Astrocyte of the cerebellum (primary cell): ENCODE results near the gene C1orf174.

Experiments used
- DNase-seq: peaks from one replicate; pipeline ENCODE4 v3.0.0-alpha.2; 2011; ENCODE audit warnings: low read depth
- H3K4me3 ChIP-seq: 2 replicates; pipeline ENCODE4 v1.5.1; 2011; ENCODE audit warnings: mild to moderate bottlenecking, low read depth, low read length, moderate library complexity
- in situ Hi-C: cut with HindIII; loops from 2 replicates; pipeline ENCODE4 v1.10.0; 2017; ENCODE audit warnings: low sequenced_read_pairs
- TF ChIP-seq, protein P1 (sequence below): IDR thresholded peaks from 2 replicates; pipeline ENCODE4 v1.5.1; 2012; ENCODE audit warnings: low read length, low read depth, moderate library complexity, mild to moderate bottlenecking; ENCODE audit errors: missing control alignments

The C1orf174 gene

DNA sequence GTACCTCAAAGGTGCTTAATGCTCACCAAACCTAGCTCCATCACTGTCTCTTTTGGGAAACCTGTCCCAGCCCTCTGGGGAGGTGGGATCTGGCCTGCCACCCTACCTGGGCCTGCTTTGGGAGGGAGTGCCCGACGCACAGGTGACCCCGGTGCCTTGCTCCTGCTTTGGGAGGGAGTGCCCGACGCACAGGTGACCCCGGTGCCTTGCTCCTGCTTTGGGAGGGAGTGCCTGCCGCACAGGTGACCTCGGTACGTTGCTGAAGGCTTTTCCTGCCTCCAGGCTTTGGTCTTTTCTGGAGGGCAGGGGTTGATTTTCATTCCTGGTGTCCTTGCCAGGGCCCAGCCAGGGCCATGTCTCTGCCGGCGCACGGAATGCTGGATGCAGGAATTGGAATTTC, 25.2 kb upstream of the C1orf174 start:
- TF ChIP-seq, protein P1, sequence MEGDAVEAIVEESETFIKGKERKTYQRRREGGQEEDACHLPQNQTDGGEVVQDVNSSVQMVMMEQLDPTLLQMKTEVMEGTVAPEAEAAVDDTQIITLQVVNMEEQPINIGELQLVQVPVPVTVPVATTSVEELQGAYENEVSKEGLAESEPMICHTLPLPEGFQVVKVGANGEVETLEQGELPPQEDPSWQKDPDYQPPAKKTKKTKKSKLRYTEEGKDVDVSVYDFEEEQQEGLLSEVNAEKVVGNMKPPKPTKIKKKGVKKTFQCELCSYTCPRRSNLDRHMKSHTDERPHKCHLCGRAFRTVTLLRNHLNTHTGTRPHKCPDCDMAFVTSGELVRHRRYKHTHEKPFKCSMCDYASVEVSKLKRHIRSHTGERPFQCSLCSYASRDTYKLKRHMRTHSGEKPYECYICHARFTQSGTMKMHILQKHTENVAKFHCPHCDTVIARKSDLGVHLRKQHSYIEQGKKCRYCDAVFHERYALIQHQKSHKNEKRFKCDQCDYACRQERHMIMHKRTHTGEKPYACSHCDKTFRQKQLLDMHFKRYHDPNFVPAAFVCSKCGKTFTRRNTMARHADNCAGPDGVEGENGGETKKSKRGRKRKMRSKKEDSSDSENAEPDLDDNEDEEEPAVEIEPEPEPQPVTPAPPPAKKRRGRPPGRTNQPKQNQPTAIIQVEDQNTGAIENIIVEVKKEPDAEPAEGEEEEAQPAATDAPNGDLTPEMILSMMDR, result no peak
- DNase-seq, result no peak
- no peak overlapping the region for H3K4me3 ChIP-seq
- in situ Hi-C loops, result no loop called here

- no peak overlapping the region for H3K4me3 ChIP-seq
- no peak for DNase-seq
- TF ChIP-seq, protein P1, result no peak
- in situ Hi-C loops, result no loop called here
Measured at GRCh38 chr1:3924825-3925220, 24.8 kb upstream of the C1orf174 start.

GRCh38 chr1:3924186-3924824, 24.2 kb upstream of the C1orf174 start:
- DNase-seq, result no peak
- TF ChIP-seq, protein P1, result no peak
- no peak overlapping the region for H3K4me3 ChIP-seq
- in situ Hi-C loops, result no loop called here

DNA sequence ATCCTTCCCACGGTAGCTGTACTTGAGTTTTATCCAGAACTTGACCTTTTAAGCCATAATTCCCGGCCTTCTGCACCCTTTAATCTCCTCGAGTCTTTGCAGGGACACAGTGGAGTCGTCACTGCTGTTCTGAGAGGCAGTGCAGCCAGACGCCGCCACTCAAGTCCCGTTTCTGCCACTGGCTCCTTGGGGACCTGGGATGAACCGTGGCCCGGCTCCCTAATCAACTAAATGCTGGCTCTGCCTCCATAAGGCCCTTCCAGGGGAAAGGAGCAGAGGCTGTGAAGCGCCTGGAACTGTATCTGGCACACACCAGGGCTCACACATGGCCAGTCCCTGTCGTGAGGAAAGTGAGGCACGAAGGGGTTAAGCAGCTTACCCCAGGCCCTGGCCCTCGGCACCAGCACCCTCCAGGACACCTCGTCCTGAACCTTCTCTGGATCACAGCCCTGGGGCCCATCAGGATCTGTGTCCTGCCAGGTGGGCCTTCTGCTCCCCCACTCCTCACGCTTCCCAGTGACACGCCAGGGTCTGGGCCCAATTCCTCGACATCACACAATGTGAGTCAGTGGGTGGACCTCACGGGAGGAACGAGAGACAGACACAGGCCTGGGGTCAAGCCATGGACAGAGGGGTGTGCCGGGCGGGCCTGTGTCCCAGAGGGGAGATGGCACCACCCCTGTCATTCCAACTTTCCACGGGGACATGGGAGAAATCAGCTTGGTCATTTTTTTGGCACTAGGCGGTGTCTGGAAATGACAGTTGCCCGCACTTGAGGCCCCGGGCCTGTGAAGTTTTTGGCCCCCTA, 23.5 kb upstream of the C1orf174 start:
- H3K4me3 ChIP-seq, result no peak overlapping the region
- in situ Hi-C loops, result no loop called here
- TF ChIP-seq, protein P1, result no peak
- DNase-seq, result no peak

DNA sequence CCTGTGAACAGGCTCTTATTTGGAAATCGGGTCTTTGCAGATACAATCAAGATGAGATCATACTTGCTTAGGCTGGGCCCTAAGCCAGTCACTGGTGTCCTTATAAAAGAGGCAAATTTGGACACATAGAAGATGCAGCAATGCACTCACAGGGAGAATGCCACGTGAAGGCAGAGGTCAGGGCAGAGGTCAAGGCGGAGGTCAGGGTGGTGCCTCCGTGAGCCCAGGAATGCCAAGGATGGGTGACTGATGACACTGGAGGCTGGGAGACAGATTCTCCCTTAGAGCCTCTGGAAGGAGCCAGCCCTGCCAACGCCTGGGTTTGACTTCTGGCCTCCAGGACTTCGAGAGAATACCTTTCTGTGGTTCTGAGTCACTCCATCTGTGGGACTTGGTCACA, 22.8 kb upstream of the C1orf174 start:
- in situ Hi-C loops, result no loop called here
- no peak overlapping the region for H3K4me3 ChIP-seq
- TF ChIP-seq, protein P1, result no peak
- DNase-seq, result no peak

DNA sequence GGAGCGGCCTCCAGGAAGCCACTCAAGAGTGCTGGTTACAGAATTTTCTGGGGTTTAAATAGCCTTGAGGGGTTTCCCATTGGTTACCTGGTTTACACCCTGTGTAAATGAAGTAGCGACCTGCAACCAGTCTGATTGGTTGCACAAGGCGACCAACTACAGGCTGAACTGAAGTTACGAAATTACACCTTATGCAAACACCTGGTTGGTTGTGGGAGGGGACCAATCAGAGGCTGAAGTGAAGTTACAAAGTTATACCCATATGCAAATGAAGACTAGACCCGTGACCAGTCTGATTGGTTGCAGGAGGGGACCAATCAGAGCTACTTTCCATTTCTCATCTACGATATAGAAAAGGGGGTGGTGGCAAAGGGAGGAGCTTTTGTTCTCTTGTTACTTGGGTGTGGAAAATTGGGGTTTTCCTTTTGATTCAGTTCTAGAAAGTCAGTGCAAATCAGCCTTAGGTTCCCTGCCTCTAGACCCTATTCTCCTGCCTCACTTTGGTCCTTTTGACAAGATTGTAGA, 22.2 kb upstream of the C1orf174 start:
- DNase-seq, result no peak
- no peak overlapping the region for H3K4me3 ChIP-seq
- in situ Hi-C loops, result no loop called here
- TF ChIP-seq, protein P1, result no peak
